ENCODE measurements around the gene PDE4D. TPM values are rescaled to one million over a fixed set of nuclear protein-coding genes. Genes with fewer than 3 reads are reported as not detected.

Gene PDE4D
- total and polyA plus RNA-seq, 2 donors (not counting 1 experiment from before 2014, with no cell fraction given): 14.9 to 171 TPM

- no peaks in the 10 kb centered on the region for H3K27me3 ChIP-seq (replicated peaks in 1 of 4; ENCODE audit: control extremely low read depth in 1 of 4, control insufficient read depth in 3 of 4, insufficient read depth in 4 of 4, low read length in 3 of 4)
- DNase-seq (no peak), ATAC-seq (ENCODE audit: low read depth) (no peak)
- POLR2A ChIA-PET: no interaction called here
- no peak overlapping the region for H3K4me2 ChIP-seq (replicated peaks; ENCODE audit: low read depth, low read length, poor library complexity, severe bottlenecking)
- H3K27ac ChIP-seq (ENCODE audit: low read length in 2 of 2): no peak overlapping the region
- no peaks in the 10 kb centered on the region for H3K4me1 Mint-ChIP-seq
- no peaks in the 10 kb centered on the region for H3K36me3 ChIP-seq (replicated peaks in 1 of 2; ENCODE audit: control extremely low read depth in 1 of 2, control insufficient read depth in 1 of 2, extremely low read depth in 1 of 2, insufficient read depth in 2 of 2, low read length in 1 of 2)
- TF ChIP-seq EZH2 (IDR thresholded peaks at IDR 0.05; ENCODE audit: borderline replicate concordance, insufficient read depth, low read depth, low read length, poor library complexity, severe bottlenecking) (no peak), CTCF (IDR thresholded peaks at IDR 0.05) (no peak)
- intact Hi-C loops (cut with micrococcal nuclease): no loop called here
- H3K79me2 ChIP-seq (ENCODE audit: control insufficient read depth, insufficient read depth, low read length): no peaks in the 10 kb centered on the region
- H3K9me3 Mint-ChIP-seq (ENCODE audit: insufficient read depth): no peaks in the 10 kb centered on the region
- no peak overlapping the region for H3K27ac Mint-ChIP-seq
- H2AFZ ChIP-seq (ENCODE audit: insufficient read depth, low read depth, low read length, poor library complexity, severe bottlenecking): no peak overlapping the region
- no peaks in the 10 kb centered on the region for H3K9me3 ChIP-seq (ENCODE audit: control extremely low read depth in 1 of 3, control insufficient read depth in 2 of 3, insufficient read depth in 1 of 3, low read length in 2 of 3)
- H3K4me3 ChIP-seq (ENCODE audit: control extremely low read depth in 1 of 5, extremely low read depth in 1 of 5, insufficient read depth in 1 of 5, low read depth in 2 of 5, low read length in 4 of 5): no peak overlapping the region
- no peaks in the 10 kb centered on the region for H4K20me1 ChIP-seq (ENCODE audit: control insufficient read depth, insufficient read depth, low read length, poor library complexity, severe bottlenecking)
- no peak overlapping the region for H3K4me3 Mint-ChIP-seq
- no peaks in the 10 kb centered on the region for H3K27me3 Mint-ChIP-seq
- no peaks in the 10 kb centered on the region for H3K4me1 ChIP-seq (ENCODE audit: control insufficient read depth in 2 of 2, insufficient read depth in 2 of 2, low read length in 2 of 2)
- no peak overlapping the region for H3K9ac ChIP-seq (ENCODE audit: low read length)
- CTCF ChIA-PET: no interaction called here
- WGBS (ENCODE audit: insufficient coverage): no CpG with 5 or more reads among the region's 3 CpGs
Measured at GRCh38 chr5:59238126-59238902, 655.2 kb downstream of the PDE4D start.

DNA sequence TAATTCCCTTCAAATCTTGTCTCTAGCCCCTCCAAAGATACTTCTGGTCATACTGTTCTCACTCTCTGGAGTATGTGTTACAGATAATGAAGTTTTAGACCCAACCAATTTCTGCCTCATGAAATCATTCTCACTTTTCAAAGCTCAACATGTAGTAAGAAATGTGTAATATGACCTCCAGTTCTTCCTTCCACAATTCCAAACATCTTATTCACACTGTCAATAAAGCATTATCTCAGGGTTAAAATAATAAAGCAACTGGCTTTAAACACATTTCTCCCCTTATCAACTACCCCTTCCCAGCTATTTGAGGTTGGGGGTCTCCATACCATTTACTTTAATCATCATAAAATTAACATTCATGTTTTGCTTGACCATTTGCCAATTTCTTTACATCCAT, 656.5 kb downstream of the PDE4D start:
- ChIA-PET CTCF (interaction anchor here (0.8 kb wide), 1 partner anchor 131 kb away, joined by 3 read pairs; no protein-coding TSS in a partner anchor), POLR2A (no interaction called here)
- intact Hi-C loops (cut with micrococcal nuclease): no loop called here
- no peaks in the 10 kb centered on the region for H3K4me1 Mint-ChIP-seq
- no peaks in the 10 kb centered on the region for H3K36me3 ChIP-seq (replicated peaks in 1 of 2; ENCODE audit: control extremely low read depth in 1 of 2, control insufficient read depth in 1 of 2, extremely low read depth in 1 of 2, insufficient read depth in 2 of 2, low read length in 1 of 2)
- no peak overlapping the region for H3K4me3 ChIP-seq (ENCODE audit: control extremely low read depth in 1 of 5, extremely low read depth in 1 of 5, insufficient read depth in 1 of 5, low read depth in 2 of 5, low read length in 4 of 5)
- H3K4me2 ChIP-seq (replicated peaks; ENCODE audit: low read depth, low read length, poor library complexity, severe bottlenecking): no peak overlapping the region
- H3K9ac ChIP-seq (ENCODE audit: low read length): no peak overlapping the region
- no peak overlapping the region for H3K27ac Mint-ChIP-seq
- no peak overlapping the region for H3K27ac ChIP-seq (ENCODE audit: low read length in 2 of 2)
- H3K9me3 Mint-ChIP-seq (ENCODE audit: insufficient read depth): no peaks in the 10 kb centered on the region
- H2AFZ ChIP-seq (ENCODE audit: insufficient read depth, low read depth, low read length, poor library complexity, severe bottlenecking): no peak overlapping the region
- H3K27me3 ChIP-seq (replicated peaks in 1 of 4; ENCODE audit: control extremely low read depth in 1 of 4, control insufficient read depth in 3 of 4, insufficient read depth in 4 of 4, low read length in 3 of 4): no peaks in the 10 kb centered on the region
- H3K79me2 ChIP-seq (ENCODE audit: control insufficient read depth, insufficient read depth, low read length): no peaks in the 10 kb centered on the region
- H3K9me3 ChIP-seq (ENCODE audit: control extremely low read depth in 1 of 3, control insufficient read depth in 2 of 3, insufficient read depth in 1 of 3, low read length in 2 of 3): no peaks in the 10 kb centered on the region
- no peaks in the 10 kb centered on the region for H3K4me1 ChIP-seq (ENCODE audit: control insufficient read depth in 2 of 2, insufficient read depth in 2 of 2, low read length in 2 of 2)
- TF ChIP-seq EZH2 (IDR thresholded peaks at IDR 0.05; ENCODE audit: borderline replicate concordance, insufficient read depth, low read depth, low read length, poor library complexity, severe bottlenecking): no peak
- TF ChIP-seq CTCF (IDR thresholded peaks at IDR 0.05): no peak
- ATAC-seq (ENCODE audit: low read depth): no peak
- H3K4me3 Mint-ChIP-seq: no peak overlapping the region
- no peaks in the 10 kb centered on the region for H4K20me1 ChIP-seq (ENCODE audit: control insufficient read depth, insufficient read depth, low read length, poor library complexity, severe bottlenecking)
- H3K27me3 Mint-ChIP-seq: no peaks in the 10 kb centered on the region
- DNase-seq: no peak
